ENCODE data around the gene CALHM2.
"Not testable (repeated sequence)": the region's sequence is repeated elsewhere in the genome, so short reads cannot be mapped to it uniquely, and the experiment has no call there.

Gene CALHM2

GRCh38 chr10:103451831-103452505 lies at the start of gene CALHM2:
TSS of gene CALHM2 (minus strand) at chr10:103452370. CDS start at chr10:103449941, 2,429 bp downstream.
- peak; percentile 43 to 62 for DNase-seq

GRCh38 chr10:103501186-103501585 lies 49.0 kb upstream of the CALHM2 start:
- DNase-seq = no peak

DNA sequence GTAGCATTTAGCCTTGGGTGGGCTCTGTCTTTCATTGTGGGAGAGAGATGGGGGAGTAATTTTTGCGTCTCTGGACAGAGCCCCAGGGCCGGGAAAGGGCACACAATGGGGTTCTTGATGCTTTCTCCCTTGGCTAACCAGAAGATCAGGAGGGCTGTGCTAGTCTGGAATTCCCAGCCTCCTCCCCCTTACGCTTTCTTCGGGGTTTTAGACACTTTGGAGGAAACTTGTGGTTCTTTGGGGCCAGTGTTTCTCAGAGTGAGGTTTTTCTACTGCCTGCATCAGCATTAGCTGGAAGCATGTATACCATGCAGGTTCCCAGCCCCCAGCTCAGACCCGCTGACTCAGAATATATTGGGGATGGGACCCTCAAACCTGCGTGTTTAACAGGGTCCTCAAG lies 48.3 kb upstream of the CALHM2 start:
- DNase-seq = no peak

- DNase-seq = no peak
These were observed 47.7 kb upstream of the CALHM2 start for GRCh38 chr10:103499881-103500280.

DNA sequence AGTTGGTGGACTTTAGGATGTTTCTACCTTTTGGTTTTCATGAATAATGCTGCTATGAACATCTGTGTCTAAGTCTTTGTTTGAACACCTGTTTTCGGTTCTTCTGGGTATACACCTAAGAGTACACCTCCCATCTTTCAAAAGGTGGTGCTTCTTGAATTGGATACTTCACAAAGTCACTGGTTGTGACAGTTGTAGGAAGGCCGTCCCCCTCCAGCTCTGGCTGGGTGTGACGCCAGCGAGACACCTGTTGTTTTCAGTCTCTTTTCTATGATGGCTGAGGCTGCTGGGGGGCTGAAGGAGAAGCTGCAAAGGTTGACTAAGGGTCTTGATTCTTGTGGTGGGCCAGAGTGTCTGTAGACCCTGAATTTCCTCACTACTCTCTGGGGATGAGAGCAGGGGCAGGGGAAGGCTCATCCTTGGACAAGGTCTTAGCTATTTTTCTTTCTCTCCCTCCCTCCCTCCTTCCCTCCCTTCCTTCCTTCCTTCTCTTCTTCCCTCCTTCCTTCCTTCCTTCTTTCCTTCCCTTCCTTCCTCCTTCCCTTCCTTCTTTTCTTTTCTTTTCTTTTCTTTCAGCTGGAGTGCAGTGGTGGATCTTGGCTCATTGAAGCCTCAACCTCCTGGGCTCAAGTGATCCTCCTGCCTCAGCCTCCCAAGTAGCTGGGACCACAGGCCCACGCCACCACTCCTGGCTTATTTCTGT lies 46.9 kb upstream of the CALHM2 start:
- DNase-seq = no peak

- DNase-seq = no peak
These were observed 45.2 kb upstream of the CALHM2 start for GRCh38 chr10:103497161-103497915.

- DNase-seq = no peak
These were observed 43.2 kb upstream of the CALHM2 start for GRCh38 chr10:103495321-103495720.

DNA sequence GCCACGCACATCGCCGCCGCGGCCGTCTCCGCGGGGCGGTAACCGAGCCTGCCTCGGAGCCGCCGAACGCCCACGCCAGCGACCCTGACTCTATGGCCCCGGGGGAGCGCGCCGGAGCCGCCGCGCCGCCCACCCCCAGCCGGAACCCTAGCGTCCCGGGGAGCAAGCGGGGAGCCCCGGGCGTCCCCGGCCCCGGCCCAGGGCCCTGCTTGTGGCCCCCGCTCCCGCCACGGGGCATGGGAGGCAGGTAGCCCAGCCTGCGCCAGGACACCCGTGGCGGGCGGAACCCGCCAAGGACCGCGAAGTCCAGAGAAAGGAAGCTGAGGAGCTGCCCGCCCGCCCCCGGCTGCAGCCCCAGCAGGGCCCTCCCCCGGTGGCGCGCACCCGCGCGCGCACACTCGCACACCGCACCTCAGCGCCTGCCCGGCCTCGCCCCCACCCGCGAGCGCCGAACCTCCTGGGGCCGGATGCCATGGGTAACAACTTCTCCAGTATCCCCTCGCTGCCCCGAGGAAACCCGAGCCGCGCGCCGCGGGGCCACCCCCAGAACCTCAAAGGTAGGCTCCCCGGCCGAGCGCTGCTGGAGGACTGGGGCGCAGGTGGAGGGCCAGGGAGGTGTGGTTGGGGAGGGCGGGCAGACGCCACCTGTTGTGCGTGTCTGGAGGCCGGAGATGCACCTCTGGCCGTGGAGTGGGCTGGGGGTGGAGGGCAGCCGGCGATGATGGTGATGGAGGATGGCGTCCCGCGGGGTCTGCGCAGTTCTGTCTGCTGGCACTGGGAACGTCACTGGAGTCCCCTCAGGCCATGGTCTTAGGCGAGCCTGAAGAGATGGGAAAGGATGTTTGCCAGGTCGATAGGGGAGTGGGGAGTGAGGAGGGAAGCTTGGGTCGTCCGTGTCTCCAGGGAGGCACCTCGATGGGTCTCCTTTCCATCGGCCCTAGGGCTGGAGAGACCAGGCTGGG lies 42.0 kb upstream of the CALHM2 start:
- peak in 1 of 2 experiments; percentile 22 for DNase-seq

DNA sequence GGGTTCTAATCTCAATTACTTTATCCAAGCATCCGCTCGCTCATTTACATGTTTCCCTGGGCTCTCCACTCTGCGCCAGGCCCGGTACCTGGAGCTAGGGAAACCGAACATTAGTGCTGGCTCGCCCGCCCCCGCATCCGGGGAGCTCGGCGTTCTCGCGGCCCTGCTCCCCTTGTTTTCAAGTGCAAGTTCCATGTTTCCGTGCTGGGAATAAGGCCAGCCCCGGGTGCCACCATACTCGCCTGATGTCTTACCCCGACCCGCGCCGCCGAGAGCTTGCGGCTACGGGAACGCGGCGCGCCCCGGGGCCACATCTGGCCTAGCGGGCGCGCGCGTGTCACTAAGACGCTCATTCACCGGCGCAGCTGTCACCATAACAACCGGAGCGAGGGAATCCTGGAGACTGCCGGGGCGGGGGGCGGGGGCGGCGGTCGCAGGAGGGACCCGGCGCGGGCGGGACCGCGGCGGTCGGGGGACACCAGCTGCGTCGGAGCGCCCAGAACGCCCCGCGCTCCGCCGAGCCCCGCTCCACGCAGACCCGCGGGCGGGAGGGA lies 41.3 kb upstream of the CALHM2 start, which contains the start of gene NEURL1:
NEURL1 (plus strand) TSS at position 344 of the 554 bp plus-strand sequence. CDS start 683 bp downstream, outside the sequence.
- DNase-seq = peak; percentile 17 to 30

- DNase-seq = no peak
These were observed 40.6 kb upstream of the CALHM2 start for GRCh38 chr10:103492655-103493261.

DNA sequence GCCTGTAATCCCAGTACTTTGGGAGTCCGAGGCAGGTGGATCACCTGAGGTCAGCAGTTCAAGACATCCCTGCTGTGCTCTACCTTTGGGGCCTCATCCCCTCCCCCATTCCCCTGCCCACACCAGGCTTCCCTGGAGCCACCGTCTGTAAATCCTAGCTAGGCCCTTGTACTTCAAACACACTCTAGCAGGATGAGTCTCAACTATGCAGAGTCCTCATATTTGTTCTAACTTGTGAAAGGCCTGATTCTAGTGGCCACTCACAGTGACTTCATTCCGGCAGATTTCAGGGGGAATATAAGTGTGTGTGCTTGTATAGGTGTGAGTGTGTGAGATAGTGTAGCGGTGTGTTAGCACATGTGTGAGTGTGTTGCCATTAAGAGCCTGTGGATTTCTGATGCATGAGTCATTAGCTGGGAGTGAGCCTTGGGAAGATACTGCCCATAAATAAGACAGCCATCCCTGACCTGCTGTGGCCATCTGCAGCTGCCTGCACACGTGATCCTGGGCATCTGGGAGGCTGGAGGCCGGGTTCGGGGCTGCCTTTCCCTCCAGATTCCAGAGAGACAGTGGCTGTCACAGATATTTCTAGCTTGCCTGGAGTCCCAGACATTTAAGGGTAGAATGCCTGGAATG lies 39.7 kb upstream of the CALHM2 start:
- no peak for DNase-seq

- DNase-seq = no peak
These were observed 38.8 kb upstream of the CALHM2 start for GRCh38 chr10:103490986-103491314.

DNA sequence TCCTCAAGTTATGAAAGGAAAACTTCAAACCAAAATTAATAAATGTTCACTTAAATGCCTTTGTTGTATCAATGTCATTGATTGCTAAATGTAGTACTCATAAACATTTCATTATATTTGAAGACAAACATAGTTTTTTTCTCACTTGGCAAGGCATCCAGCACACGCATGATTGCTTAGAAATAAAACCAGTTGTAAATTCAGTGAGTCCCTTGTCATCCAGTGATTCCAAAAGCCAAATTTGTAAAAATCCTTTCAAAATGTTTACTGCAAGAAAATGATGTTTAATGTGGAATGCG lies 35.2 kb upstream of the CALHM2 start:
- no peak for DNase-seq

GRCh38 chr10:103486635-103487409 lies 34.7 kb upstream of the CALHM2 start:
- not testable (repeated sequence) for DNase-seq

DNA sequence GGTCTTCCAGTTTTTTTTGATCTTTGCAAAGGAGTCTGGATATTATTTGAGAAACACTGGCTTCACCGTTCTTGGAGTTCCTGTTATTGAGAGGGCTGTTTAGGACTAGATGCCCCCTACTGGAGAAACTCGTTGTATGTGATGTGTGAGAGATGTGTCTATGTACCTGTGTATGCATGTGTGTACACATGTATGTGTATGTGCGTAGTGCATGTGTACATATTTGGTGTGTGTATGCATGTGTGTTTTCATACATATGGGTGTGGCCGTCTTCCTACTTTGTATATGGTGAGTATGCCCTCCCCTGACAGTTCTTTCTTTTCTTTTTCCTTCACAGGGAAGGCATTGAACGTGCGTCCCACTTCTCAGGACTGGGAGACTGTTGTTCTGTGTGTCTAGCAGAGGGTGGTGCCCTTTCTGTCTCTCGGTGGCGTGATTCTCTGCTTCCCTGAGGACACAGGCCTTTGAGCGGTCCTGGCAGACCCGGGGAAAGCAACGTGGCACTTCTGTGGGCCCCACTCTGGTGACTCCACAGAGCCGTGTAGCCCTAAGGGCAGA lies 29.9 kb upstream of the CALHM2 start:
- DNase-seq = no peak

DNA sequence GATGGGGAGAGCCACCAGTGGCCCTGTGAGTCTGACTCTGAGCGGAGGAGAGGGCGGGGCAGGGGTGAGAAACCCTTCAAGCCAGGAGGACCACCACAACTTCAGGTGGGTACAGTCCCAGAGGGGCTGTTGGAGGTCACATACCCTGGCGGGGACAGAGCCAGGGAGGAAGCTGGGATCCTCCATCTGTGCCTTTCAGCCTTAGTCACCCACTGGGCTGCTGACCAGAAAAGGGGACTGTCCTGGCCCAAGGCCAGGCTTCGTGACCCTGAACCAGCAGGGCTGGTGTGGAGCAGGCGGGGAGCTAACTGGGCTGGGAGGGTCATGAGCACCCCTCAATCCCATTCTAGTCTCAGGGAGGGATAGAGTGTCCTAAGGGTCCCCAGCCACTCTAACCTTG lies 28.4 kb upstream of the CALHM2 start:
- no peak for DNase-seq

- no peak for DNase-seq
These were observed 27.0 kb upstream of the CALHM2 start, which contains the start of gene CALHM3 for GRCh38 chr10:103479135-103479534. TSS of gene CALHM3 (minus strand) at chr10:103479240. CDS start at chr10:103479032, 208 bp downstream.

DNA sequence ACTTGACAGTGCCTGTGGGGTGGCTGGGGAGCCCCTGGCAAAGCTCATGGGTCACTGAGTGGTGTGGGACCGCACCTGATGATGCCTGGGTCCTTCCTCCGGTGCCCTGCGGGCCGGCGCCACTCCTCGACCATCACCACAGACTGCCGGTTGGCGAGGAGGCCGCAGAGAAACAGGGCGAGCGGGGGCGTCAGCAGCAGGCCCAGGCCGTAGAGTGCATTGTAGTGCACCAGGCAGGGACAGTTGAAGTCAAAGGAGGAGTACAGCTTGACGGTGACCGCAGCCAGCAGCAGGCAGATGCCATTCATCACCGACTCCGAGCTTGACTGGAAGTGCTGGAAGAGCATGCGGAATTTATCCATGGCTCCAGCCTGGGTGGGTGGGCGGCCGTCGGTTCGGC lies 26.5 kb upstream of the CALHM2 start:
- no peak for DNase-seq

DNA sequence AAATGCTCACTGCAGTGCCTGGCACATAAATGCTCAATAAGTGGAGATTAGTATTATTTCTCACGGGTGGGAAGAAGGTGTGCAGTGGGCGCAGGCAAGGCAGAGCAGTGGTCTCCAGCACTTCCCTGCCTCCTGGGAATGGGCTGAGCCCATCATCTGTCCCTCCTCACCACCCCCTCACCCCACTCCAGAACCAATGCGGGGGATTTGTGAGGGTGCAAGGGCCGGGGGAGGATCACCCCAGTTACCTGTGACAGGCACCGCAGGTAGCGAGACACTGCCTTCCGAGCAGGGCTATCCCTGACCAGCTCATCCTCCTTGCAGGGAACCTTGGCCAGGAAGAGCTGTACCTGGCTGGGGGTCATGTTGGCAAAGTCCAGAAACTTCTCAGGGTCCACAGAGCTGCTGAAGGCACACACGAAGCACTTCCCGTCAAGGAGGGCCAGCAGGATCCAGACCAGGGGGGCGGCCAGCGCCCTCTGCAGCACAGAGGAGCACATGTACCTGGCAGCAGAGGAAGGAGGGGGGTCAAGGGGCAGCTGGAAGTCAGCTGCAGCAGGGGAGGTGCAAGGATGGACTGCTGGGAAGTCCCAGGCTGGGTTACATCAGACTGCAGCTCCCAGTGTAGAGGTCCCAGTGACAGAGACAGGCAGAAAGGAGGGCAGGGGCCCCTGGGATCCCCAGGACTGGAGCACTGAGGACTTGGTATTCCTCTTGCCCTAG lies 24.0 kb upstream of the CALHM2 start:
- DNase-seq = no peak

GRCh38 chr10:103475437-103475836 lies 23.3 kb upstream of the CALHM2 start:
- no peak for DNase-seq
